ENCODE measurements around the gene PRDM16. TPM values are rescaled to one million over a fixed set of nuclear protein-coding genes. Genes with fewer than 3 reads are reported as not detected.

PRDM16 gene
- total and polyA plus RNA-seq, 2 of the 8 experiments (the other 6 are each of a cell fraction or from before 2014, with no cell fraction given) = 0.39 to 0.43 TPM

DNA sequence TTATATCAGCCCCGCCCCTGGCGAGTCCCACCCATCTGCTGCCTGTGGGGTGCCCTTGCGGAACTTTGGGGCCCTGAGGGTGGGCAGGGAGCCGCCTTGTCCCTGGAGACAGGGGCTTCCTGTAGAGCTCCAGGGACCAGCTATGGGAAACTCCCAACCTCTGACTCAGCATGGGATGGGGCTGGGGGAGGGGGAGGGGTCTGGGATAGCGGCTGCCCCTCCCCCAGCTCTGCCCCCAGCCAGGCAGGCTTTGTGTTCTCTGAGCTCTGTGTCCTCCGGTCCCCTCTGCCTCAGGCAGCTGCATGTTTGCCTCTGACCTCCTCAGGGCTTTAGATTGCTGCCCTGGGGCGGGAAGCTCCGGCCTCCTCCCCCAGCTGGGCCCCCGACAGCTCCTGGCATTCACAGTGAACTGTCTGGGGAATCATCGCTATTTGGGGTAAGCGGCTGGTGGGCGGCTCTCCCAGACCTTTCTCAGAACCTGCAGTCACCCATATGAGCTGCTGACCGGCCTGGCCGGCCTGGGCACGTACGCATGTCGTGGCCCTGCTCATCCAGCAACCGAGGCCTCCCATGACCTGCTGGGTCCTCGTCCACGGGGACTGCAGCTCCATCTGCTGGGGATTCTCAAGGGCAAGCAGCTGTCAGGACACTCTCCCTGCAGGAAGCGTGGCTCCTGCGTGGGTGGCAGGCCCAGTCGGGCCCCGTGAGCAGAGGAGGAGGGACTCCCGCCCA lies 402.5 kb downstream of the PRDM16 start (continued):
- TF ChIP-seq, protein P1, sequence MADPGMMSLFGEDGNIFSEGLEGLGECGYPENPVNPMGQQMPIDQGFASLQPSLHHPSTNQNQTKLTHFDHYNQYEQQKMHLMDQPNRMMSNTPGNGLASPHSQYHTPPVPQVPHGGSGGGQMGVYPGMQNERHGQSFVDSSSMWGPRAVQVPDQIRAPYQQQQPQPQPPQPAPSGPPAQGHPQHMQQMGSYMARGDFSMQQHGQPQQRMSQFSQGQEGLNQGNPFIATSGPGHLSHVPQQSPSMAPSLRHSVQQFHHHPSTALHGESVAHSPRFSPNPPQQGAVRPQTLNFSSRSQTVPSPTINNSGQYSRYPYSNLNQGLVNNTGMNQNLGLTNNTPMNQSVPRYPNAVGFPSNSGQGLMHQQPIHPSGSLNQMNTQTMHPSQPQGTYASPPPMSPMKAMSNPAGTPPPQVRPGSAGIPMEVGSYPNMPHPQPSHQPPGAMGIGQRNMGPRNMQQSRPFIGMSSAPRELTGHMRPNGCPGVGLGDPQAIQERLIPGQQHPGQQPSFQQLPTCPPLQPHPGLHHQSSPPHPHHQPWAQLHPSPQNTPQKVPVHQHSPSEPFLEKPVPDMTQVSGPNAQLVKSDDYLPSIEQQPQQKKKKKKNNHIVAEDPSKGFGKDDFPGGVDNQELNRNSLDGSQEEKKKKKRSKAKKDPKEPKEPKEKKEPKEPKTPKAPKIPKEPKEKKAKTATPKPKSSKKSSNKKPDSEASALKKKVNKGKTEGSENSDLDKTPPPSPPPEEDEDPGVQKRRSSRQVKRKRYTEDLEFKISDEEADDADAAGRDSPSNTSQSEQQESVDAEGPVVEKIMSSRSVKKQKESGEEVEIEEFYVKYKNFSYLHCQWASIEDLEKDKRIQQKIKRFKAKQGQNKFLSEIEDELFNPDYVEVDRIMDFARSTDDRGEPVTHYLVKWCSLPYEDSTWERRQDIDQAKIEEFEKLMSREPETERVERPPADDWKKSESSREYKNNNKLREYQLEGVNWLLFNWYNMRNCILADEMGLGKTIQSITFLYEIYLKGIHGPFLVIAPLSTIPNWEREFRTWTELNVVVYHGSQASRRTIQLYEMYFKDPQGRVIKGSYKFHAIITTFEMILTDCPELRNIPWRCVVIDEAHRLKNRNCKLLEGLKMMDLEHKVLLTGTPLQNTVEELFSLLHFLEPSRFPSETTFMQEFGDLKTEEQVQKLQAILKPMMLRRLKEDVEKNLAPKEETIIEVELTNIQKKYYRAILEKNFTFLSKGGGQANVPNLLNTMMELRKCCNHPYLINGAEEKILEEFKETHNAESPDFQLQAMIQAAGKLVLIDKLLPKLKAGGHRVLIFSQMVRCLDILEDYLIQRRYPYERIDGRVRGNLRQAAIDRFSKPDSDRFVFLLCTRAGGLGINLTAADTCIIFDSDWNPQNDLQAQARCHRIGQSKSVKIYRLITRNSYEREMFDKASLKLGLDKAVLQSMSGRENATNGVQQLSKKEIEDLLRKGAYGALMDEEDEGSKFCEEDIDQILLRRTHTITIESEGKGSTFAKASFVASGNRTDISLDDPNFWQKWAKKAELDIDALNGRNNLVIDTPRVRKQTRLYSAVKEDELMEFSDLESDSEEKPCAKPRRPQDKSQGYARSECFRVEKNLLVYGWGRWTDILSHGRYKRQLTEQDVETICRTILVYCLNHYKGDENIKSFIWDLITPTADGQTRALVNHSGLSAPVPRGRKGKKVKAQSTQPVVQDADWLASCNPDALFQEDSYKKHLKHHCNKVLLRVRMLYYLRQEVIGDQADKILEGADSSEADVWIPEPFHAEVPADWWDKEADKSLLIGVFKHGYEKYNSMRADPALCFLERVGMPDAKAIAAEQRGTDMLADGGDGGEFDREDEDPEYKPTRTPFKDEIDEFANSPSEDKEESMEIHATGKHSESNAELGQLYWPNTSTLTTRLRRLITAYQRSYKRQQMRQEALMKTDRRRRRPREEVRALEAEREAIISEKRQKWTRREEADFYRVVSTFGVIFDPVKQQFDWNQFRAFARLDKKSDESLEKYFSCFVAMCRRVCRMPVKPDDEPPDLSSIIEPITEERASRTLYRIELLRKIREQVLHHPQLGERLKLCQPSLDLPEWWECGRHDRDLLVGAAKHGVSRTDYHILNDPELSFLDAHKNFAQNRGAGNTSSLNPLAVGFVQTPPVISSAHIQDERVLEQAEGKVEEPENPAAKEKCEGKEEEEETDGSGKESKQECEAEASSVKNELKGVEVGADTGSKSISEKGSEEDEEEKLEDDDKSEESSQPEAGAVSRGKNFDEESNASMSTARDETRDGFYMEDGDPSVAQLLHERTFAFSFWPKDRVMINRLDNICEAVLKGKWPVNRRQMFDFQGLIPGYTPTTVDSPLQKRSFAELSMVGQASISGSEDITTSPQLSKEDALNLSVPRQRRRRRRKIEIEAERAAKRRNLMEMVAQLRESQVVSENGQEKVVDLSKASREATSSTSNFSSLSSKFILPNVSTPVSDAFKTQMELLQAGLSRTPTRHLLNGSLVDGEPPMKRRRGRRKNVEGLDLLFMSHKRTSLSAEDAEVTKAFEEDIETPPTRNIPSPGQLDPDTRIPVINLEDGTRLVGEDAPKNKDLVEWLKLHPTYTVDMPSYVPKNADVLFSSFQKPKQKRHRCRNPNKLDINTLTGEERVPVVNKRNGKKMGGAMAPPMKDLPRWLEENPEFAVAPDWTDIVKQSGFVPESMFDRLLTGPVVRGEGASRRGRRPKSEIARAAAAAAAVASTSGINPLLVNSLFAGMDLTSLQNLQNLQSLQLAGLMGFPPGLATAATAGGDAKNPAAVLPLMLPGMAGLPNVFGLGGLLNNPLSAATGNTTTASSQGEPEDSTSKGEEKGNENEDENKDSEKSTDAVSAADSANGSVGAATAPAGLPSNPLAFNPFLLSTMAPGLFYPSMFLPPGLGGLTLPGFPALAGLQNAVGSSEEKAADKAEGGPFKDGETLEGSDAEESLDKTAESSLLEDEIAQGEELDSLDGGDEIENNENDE (IDR thresholded peaks at IDR 0.05; ENCODE audit: insufficient replicate concordance, low read length) = no peak
- TF ChIP-seq TEAD4 (IDR thresholded peaks at IDR 0.05; ENCODE audit: low read depth, low read length) (no peak), NRF1 (IDR thresholded peaks at IDR 0.05; ENCODE audit: low read depth, low read length) (no peak), JUN (IDR thresholded peaks at IDR 0.05; ENCODE audit: low read depth, low read length) (no peak), RNF2 (IDR thresholded peaks at IDR 0.05; ENCODE audit: borderline replicate concordance, low read depth, low read length, missing control alignments, poor library complexity, severe bottlenecking) (no peak), CREB1 (IDR thresholded peaks at IDR 0.05) (no peak), RXRA (IDR thresholded peaks at IDR 0.05; ENCODE audit: insufficient read depth, low read depth, low read length) (peak; percentile 48; the same call in 1 of the 2 replicates), EGR1 (IDR thresholded peaks at IDR 0.05; ENCODE audit: borderline replicate concordance, low read depth, low read length) (peak; percentile 92), CHD1 (IDR thresholded peaks at IDR 0.05; ENCODE audit: low read depth, low read length) (no peak), BACH1 (IDR thresholded peaks at IDR 0.05; ENCODE audit: low read length) (0 out of 2 replicates have a peak, but pooled peaks have one; percentile 0), SRF (IDR thresholded peaks at IDR 0.05; ENCODE audit: low read depth, low read length) (no peak)

All from H1 (cell line).